GM20000 (cell line): ENCODE measurements around the gene PCDHGB5.
"Not testable (repeated sequence)": the region's sequence is repeated elsewhere in the genome, so short reads cannot be mapped to it uniquely, and the experiment has no call there.

Source experiments
- DNase-seq: peaks from one replicate; pipeline ENCODE4 v3.0.0; 2012; ENCODE audit warnings: low spot score
- TF ChIP-seq, protein P1 (sequence below): IDR thresholded peaks from 2 replicates; pipeline ENCODE4 v1.5.1; 2012; ENCODE audit warnings: mild to moderate bottlenecking, control low read depth; ENCODE audit errors: extremely low read depth, missing control alignments

The PCDHGB5 gene

GRCh38 chr5:141371572-141372475 is 25.9 kb upstream of the PCDHGB5 start:
- TF ChIP-seq, protein P1, sequence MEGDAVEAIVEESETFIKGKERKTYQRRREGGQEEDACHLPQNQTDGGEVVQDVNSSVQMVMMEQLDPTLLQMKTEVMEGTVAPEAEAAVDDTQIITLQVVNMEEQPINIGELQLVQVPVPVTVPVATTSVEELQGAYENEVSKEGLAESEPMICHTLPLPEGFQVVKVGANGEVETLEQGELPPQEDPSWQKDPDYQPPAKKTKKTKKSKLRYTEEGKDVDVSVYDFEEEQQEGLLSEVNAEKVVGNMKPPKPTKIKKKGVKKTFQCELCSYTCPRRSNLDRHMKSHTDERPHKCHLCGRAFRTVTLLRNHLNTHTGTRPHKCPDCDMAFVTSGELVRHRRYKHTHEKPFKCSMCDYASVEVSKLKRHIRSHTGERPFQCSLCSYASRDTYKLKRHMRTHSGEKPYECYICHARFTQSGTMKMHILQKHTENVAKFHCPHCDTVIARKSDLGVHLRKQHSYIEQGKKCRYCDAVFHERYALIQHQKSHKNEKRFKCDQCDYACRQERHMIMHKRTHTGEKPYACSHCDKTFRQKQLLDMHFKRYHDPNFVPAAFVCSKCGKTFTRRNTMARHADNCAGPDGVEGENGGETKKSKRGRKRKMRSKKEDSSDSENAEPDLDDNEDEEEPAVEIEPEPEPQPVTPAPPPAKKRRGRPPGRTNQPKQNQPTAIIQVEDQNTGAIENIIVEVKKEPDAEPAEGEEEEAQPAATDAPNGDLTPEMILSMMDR = no peak
- DNase-seq = no peak

DNA sequence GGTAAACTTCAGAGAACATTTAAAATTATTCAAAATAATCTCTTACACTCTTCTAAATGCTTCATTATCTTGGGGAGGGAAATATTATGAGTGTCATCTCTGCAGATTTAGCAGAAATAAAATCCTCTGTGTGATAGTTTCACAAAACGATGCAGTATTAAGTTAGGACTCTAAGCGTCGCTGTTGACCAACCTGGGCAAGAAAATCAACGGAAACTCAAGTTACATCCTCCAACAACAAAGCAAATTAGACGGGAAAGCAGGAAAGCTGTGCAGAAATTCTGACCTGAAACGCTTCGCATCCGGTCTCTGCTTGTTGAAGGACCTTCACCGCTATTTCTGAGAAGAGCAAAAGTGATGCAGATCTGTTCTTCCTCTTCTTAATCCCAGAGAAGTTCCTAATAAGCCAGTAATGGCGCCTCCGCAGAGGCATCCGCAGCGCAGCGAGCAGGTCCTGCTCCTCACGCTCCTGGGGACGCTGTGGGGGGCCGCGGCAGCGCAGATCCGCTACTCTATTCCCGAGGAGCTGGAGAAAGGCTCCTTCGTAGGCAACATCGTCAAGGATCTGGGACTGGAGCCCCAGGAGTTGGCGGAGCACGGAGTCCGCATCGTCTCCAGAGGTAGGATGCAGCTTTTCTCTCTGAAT is 24.0 kb upstream of the PCDHGB5 start, which contains the start of gene PCDHGA6:
PCDHGA6 (plus strand) TSS at position 219 of the 645 bp plus-strand sequence; CDS start at position 412, 193 bp downstream.
- no peak for DNase-seq

GRCh38 chr5:141374627-141375026 is 23.1 kb upstream of the PCDHGB5 start:
- DNase-seq = no peak
- TF ChIP-seq, protein P1 = no peak

More for the DNA sequence above, 24.0 kb upstream of the PCDHGB5 start, which contains the start of gene PCDHGA6:
- TF ChIP-seq, protein P1 = no peak

DNA sequence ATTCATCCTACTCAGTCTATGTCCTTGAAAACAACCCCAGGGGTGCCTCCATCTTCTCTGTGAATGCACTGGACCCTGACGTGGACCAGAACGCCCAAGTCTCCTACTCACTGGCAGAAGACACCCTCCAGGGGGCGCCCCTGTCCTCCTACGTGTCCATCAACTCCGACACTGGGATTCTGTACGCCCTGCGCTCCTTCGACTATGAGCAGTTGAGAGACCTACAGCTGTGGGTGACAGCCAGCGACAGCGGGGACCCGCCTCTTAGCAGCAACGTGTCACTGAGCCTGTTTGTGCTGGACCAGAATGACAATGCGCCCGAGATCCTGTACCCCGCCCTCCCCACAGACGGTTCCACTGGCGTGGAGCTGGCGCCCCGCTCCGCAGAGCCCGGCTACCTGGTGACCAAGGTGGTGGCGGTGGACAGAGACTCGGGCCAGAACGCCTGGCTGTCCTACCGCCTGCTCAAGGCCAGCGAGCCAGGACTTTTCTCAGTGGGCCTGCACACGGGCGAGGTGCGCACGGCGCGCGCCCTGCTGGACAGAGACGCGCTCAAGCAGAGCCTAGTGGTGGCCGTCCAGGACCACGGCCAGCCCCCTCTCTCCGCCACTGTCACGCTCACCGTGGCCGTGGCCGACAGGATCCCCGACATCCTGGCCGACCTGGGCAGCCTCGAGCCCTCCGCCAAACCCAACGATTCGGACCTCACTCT is 22.1 kb upstream of the PCDHGB5 start:
- not testable (repeated sequence) for DNase-seq

DNA sequence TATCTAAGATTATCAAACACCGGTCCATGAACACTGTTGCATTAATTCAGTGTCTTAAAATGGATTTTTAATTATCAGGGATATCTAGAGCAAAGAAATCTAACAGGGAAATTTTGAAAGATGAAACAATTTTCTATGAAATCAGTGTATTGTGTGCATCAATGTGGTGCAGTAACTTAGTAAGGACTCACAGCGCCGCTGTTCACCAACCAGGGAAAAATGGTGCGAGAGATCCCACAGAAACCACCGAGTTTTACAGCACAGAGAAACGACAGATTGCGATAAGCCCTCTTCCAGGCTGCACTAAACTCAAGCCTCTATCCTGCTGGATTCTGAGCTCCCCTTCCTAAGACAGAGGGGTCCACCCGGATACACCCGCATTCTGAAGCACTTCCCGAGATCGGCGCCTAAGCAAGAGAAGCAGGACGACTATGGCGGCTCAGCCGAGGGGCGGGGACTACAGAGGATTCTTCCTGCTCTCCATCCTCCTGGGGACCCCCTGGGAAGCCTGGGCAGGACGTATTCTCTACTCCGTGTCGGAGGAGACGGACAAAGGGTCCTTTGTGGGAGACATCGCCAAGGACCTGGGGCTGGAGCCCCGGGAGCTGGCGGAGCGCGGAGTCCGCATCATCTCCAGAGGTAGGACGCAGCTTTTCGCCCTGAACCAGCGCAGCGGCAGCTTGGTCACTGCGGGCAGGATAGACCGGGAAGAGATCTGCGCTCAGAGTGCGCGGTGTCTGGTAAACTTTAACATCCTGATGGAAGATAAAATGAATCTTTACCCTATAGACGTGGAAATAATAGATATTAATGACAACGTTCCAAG is 15.1 kb upstream of the PCDHGB5 start, which contains the start of gene PCDHGA7:
PCDHGA7 (plus strand) TSS at position 274 of the 826 bp plus-strand sequence; CDS start at position 432, 158 bp downstream.
- TF ChIP-seq, protein P1 = peak; percentile 30
- DNase-seq = peak; percentile 65

- DNase-seq = no peak
- TF ChIP-seq, protein P1 = no peak
Observed at GRCh38 chr5:141383345-141383744, 14.4 kb upstream of the PCDHGB5 start.
